Measurements from ENCODE around the gene TIMP1.

DNA sequence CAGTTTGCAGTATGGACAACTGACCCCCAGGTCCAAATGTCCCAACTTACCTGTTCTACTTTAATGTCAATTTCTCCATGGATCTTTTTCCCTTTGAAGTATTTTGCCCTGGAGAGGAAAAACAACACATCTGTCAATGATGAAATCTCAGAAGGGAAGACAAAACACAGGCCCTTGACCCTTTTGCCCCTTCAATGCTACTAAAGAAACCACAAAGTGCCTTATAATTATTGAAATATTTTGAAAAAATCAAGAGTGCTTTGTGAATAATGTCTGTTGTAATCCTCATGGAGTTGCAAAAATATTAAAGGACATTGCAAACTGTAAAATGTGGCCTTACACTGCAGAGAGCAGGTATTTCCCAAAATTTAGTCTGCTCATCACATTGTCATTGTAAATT lies 24.9 kb downstream of the TIMP1 start:
- TF ChIP-seq EZH2 (IDR thresholded peaks at IDR 0.05; ENCODE audit: insufficient read depth, poor library complexity, severe bottlenecking) = no peak
- TF ChIP-seq EZH2phosphoT487 (IDR thresholded peaks at IDR 0.05; ENCODE audit: insufficient read depth, low read depth) = no peak

Measured in GM23248 (cell line).